GM18517 (cell line): Measurements from ENCODE around the gene NCOA5.
"Not testable (repeated sequence)": the region's sequence is repeated elsewhere in the genome, so short reads cannot be mapped to it uniquely, and the experiment has no call there.

Experiments used
- ATAC-seq: cut with Tn5 transposase; IDR thresholded peaks from one replicate; pipeline ENCODE4 v1.9.1; 2021; ENCODE audit warnings: mild to moderate bottlenecking, moderate library complexity; ENCODE audit not compliant: unreplicated experiment

Gene NCOA5

DNA sequence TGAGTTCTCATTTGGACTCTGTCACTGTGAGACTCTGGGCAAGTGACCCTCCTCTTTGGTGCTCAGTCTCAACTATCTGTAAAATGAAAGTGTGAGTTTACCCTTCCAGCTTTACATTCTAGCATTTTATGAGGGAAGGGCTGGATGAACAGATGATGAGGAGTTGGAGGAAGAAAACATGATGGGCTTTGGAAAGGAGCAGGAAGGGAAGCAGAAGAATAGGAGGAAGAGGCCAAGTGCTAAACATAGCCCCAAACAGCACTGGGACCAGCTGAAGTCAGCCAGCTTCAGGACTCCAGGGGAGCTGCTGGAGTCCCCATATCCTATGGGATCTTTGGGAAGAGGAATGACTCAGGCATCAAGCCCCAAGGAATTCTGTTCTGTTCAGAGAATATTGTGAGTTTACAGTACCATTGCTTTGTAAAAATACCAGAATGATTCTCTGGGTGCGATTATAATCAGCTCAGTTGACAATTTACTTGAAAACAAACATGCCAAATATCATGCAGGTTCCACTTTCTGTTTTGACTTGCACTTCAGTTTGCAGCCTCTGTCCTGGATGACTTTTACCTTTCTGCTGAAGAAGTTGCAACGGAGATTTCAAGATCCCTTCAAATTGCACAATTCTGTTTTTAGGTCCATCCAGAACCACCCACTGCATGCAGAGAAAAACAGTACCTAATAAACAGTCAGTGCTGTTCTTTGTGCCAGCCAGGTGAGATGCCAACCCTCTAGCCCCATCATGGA, 31.6 kb upstream of the NCOA5 start:
- ATAC-seq = no peak

DNA sequence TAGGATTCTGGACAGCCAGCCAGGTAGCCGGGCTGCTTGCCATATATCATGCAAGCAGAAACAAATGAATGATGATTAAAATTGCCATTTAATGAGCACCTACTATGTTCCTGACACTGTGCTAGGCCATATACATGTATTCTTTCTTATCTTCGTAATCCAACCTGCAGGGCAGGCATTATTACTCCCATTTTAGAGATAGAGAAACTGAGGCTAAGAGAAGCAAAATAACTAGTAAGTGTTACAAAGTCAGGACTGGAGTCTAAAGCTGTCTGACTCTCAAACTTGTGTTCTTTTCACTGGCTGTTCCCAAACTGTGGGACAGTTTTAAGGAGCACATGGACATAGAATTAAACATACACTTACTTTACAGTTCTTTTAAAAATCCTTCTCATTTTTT, 30.4 kb upstream of the NCOA5 start:
- no peak for ATAC-seq

DNA sequence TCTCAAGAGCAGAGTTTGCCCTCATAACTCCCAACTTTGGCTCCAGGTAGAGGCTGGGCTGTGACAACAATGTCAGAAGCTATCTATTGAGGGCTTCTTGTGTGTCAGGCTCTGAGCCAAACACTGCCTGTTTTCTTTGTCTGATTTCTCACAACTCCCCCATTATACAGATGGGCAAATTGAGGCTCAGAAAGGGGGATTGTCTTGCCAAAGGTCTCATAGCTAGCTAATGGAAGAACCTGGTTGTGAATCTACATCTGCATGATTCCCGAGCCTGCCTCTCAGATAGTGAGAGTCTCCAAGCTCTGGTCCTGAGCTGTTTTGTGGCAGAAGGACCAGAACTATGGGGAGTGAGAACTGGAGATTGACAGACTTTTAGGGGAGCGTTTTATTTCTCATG, 29.8 kb upstream of the NCOA5 start:
- no peak for ATAC-seq

DNA sequence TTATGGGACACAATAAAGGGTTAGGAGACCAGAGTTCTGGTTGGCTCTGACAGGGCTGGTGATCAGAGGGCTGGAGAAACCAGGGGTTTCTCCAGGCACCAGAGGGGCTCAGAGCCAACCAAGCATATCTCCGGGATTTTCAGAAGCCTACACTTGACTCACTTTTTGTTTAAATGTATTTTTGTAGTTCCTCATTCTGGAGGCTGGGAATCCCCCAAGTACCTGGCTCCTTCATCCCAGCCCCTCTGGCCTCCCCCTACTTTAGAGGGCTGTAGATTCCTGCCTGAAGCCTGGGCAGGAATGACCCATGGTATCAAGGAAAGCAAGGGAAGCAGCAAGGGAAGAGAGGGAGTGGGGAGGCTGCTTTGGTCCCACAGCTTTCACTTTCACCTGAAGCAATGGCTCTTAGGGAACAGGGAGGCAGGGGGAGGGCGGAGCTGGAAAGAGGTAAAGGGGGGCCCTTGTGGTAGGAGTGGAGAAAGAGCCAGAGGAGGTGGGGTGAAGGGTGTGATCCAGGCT, 29.3 kb upstream of the NCOA5 start:
- no peak for ATAC-seq

DNA sequence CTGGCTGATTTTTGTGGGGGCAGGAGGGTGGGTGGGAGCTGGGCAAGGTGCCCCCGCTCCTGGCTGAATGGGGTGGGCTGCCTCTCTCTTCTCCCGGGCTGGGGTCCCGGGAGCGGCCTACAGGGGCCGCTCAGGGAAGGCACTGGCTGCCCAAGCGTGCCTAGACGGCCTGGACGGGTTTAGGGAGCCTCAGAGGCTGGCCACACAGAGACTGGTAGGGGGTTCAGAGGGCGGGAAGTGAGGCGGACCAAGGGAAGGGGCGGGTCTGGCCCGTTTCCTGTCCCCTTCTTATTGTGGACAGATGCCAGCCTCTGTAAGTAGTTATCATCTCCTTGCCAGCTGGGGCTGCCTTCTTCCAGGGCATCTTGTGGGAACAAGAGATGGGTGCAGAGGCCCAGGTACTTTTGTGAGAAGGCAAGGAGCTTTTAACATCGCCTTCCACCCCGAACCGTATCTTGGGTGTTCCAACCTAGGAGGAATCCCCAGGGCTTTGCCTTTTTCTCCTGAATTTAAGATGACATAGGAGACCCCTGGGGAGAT, 28.8 kb upstream of the NCOA5 start:
- ATAC-seq = no peak

DNA sequence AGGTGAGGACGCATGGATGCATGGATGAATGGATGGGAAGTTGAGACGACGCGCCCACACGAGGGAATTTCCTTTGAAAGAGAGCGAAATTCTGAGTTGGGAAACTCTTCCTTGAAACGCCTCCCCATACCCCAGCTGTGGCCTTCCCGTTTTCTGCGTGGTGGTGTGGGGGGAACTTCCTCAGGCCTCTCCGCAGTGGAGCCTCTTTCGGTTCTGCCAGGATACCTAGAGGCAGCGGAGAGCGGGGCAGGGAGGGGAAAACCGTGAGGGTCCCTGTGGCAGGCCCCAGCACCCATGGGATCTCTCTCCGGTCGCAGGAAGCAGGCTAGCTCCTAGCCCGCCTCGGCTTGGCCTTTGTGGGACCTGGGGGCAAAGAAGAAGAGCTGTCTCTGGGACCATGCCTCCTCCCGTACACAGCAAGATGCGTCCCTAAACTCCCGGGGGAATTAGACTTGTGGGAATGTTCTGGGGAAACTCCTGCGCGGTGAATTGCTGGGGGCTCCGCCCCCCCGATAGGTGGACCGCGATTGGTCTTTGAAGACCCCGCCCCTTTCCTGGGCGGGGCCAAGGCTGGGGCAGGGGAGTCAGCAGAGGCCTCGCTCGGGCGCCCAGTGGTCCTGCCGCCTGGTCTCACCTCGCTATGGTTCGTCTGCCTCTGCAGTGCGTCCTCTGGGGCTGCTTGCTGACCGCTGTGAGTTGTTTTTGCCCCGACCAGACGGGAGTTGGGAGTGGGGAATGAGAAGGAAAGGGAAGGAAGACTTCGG, 28.1 kb upstream of the NCOA5 start, which contains the start of gene CD40:
TSS of gene CD40 (plus strand) at position 611 of the 764 bp plus-strand sequence. CDS start at position 641, 30 bp downstream.
- peak; percentile 51 for ATAC-seq

DNA sequence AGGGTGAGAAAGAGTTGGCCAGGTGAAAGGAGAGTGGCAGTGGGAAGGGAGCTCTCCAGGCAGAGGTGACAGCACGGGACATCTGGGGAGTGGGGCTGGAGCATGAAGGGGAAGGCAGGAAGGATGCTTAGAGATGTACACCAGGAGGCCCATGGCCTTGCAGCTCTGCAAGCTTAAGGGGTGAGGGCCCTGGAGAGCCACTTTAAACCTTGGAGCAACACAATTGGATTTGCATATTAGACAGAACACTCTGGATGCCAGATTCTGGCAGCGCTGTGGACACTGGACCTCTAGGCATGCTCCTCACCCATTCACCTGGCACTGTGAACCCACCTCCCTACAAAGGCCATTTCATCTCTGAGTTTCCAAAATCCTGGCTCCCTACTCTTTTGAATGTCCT, 24.7 kb upstream of the NCOA5 start:
- ATAC-seq = no peak

DNA sequence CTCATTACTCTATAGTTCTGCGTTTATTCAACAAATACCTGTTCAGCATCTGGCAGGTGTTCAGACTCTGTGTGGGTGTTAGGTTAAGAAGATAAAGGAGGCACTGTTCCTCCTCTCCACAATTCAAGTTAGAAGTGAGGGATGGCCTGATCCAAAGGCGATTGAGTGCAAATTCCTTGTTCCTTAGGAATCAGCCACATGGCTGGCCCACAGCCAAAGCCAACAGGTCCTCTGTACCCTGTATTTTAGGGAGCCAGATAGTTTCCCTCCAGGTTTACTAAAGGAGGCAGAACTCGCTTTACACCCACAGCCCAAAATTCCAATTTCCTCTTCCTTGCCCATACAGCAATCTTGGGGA, 23.3 kb upstream of the NCOA5 start:
- no peak for ATAC-seq

DNA sequence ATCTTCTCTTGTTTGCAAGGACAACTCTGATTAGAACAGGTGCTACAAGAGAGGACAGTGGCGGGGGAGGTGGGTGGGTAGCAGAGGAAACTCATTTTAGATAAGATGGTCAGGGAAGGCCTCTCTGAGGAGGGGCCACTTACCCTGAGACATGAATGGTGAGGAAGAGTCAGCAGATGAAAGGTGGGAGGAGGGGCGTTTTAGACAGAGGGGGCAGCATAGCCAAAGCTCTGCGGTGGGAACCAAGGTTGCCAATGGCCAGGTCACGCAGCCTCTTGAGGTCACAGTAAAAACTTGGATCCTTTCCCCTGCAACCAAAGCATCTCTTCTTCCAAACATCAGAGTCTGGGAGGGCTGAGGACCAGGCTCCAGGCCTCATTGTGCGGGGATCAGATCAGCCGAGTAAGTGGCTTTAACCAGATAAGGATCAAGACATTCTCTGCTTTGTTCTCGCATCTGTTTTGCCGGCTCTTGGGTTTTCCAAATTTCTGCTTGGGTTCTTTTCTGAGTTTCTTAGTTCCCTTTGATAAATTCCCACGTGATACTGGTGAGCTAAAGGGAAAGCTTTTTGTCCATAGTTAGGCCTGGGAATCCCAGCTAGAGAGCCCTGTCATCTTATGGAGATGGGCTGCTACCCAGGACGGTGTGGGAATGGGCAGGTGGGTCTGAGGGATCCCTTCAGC, 22.8 kb upstream of the NCOA5 start:
- no peak for ATAC-seq

DNA sequence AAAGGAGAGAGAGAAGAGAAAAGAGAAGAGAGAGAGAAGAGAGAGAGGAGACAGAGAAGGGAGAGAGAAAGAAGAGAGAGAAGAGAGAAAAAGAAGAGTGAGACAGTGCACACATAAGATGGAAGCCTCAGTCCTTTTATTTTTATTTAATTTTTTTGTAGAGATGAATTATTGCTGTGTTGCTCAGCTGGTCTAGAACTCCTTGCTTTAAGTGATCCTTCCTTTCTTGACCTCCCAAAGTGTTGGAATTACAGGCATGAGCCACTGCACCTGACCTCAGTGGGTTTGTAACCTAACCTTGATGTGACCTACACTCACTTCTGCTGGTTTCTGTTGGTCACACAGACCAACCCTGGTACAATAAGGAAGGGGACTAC, 22.1 kb upstream of the NCOA5 start:
- ATAC-seq = no peak

DNA sequence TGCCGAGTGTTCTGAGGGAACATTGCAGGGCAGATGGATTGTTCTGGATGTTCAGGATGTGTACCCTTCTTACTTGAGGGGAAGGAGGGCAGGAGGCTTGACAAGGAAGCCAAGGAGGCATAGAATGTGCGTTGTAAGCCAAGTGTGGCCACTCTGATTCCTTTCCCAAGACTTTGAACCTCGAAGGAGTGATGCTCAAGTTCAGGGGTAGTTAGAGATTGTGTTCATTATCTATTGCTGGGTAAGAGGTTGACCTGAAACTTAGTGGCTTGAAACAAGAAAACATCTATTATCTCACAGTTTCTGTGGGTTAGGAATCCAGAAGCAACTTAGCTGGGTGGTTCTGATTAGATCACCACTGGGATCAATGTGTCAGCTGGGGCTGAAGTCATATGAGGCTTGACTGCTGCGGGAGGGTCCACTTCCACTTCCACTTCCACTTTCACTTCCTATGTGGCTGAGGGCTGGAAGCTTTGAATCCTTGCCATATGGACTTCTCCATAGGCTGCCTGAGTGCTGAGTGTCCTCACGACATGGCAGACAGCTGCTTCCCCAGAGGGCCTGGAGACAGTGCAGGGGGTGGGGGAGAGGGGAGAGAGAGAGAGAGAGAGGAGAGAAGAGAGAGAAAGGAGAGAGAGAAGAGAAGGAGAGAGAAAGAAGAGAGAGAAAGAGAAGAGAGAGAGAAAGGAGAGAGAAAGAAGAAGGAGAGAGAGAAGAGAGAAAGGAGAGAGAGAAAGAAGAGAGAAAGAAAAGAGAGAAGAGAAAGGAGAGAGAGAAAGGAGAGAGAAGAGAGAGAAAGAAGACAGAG, 21.5 kb upstream of the NCOA5 start:
- peak; percentile 50 for ATAC-seq

DNA sequence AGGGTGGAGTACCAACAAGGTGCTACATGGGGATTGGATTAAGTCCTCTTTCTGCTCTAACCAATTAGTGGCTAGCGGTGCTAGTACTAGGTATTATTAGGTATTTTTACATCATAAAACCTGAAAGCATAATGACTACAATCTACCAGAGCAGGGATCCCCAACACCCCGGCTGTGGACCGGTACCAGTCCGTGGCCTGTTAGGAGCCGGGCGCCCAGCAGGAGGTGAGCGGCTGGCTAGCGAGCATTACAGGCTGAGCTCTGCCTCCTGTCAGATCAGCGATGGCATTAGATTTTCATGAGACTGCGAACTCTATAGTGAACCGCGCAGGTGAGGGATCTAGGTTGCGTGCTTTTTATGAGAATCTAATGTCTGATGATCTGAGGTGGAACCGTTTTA, 19.2 kb upstream of the NCOA5 start:
- ATAC-seq = no peak

DNA sequence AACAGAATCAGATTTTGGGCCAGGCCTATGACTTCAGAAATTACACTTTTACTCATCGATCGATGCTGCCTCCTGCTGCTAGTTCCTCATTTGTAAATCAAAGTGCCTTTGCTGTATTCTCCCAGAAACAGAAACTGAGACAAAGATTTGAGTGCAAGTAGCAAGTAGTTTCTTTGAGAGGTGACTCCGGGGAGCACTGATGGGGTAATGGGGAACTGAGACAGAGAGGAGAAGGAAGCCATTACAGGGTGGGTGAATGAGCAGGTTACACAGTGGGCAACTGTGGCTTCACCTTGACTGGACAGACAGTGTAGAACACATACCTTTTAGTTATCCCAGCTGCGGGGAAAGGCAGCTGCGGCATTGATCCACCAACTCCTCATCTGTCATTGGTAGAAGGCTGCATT, 18.7 kb upstream of the NCOA5 start:
- ATAC-seq = peak; percentile 84

DNA sequence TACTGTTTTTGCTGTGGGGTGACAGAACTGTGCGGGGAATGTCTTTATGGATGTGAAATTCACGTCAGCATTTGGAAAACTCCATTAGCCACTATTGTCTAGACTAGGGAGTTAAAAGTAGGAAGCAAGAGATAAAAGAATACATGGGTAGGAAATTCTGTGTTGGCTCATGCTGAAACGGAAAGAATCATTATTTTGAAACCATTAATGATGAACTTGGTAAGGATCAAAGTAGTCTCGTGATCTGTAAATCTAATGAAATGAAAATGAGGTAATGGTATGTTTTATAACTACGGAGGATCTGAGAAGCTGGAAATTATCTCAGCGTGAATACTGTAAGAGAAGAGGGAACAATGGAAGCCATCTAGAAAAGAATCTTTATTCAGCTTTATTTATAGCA, 17.3 kb upstream of the NCOA5 start:
- ATAC-seq = no peak

DNA sequence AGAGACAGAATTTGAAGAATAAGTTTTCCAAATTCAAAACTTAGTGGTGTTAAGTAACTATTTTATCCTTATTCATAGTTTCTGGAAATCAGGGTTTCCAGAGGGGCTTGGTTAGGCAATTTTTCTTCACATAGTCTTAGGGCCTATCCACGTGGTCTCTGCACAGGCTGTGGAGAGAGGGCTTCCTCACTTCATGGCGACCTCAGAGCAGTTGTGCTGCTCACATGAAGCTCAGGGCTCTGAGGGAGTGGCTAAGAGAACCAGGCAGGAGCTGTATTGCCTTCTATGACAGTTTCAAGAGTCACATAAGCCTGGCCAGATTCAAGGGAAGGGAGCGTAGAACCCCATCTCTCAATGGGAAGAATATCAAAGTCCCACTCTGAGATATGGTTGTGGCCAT, 14.5 kb upstream of the NCOA5 start:
- no peak for ATAC-seq

DNA sequence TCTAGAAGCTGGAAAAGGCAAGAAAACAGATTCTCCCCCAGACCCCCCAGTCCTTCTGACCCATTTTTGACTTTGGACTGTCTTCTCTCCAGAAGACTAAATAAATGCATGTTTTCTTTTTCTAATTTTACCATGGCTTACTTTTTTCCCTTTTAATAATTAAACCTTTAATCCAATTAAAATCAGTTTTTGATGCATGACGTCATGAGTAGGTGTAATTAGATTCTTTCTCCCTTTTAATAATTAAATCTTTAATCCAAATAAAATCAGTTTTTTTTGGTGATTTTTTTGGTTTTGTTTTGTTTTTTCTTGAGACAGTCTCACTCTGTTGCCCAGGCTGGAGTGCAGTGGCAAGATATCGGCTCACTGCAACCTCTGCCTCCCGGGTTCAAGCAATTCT, 13.2 kb upstream of the NCOA5 start:
- no peak for ATAC-seq

DNA sequence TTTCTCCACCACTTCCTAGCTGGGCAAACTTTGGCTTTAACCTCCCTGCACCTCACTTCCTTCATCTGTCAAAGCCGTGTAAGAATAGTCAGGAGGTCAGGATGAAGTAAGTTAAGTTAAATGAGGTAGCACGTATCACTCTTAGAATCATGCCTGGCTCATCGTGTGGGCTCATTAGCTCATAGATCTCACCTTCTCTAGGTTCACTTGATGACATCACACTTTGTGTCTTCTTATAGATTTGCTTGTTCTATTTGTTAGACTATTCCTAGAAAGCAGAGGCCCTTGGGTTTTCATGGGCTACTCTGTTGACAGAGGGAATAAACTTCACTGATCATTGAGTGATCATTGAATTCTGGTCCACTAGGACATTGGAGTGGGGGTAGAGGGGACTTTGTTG, 12.2 kb upstream of the NCOA5 start:
- no peak for ATAC-seq

DNA sequence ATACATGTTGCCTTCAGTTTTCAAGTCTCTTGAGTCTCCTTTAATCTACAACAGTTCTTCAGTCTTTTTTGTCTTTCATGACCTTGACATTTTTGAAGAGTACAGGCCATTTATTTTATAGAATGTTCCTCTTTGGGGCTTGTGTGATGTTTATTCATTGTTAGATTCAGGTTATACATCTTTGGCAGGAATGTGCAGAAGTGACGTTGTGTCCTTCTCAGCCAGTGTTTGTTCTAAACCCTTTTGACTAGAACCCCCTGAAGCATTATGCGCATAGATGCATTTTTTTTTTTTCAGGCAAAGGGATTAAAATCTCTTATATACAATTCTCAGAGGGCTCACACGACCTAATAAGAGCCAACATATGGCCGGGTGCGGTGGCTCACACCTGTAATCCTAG, 11.2 kb upstream of the NCOA5 start:
- ATAC-seq = no peak

DNA sequence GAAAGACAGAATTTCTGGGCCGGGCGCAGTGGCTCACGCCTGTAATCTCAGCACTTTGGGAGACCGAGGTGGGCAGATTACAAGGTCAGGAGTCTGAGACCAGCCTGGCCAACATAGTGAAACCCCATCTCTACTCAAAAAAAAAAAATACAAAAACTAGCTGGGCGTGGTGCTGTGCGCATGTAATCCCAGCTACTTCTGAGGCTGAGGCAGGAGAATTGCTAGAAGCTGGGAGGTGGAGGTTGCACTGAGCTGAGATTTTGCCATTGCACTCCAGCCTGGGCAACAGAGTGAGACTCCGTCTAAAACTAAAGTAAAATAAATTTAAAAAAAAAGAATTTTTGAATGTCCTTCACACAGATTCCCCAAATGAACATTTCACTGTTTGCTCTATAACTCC, 10.7 kb upstream of the NCOA5 start:
- not testable (repeated sequence) for ATAC-seq

DNA sequence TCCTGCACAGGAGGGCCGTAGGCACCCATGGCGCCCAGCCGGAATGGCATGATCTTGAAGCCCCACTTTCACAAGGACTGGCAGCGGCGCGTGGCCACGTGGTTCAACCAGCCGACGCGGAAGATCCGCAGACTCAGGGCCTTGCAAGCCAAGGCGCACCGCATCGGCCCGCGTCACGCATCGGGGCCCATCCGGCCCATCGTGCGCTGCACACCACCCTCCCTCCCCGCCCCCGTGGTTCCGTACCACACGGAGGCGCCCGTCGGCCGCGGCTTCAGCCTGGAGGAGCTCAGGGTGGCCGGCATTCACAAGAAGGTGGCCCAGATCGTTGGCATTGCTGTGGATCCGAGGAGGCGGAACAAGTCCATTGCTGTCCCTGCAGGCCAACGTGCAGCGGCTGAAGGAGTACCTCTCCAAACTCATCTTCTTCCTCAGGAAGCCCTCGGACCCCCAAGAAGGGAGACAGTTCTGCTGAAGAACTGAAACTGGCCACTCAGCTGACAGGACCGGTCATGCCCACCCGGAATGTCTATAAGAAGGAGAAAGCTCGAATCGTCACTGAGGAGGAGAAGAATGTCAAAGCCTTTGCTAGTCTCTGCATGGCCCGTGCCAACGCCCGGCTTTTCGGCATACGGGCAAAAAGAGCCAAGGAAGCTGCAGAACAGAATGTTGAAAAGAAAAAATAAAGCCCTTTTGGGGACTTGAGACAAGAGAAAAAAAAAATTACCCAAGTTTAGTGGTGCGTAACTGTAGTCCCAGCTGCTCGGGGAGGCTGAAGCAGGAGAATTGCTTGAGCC, 9.9 kb upstream of the NCOA5 start:
- no peak for ATAC-seq
